Tibial nerve (tissue), 4 donors: ENCODE data around the gene LRTM1. TPM values are rescaled to one million over a fixed set of nuclear protein-coding genes. Genes with fewer than 3 reads are reported as not detected.

Experiments
- DNase-seq, 2 donors: peaks; one replicate each; pipeline ENCODE4 v3.0.0-alpha.2; 2019; ENCODE audit warnings: low spot score in 2 of 2
- H3K27ac ChIP-seq, 4 donors: fragments of 200-600 bp; sonication (generic) in 3 of 4; one replicate each; pipeline ENCODE4 v1.5.1; 2017 to 2019; ENCODE audit warnings: mild to moderate bottlenecking in 1 of 4
- H3K27me3 ChIP-seq, 2 donors: fragments of 200-600 bp; sonication (generic) in 1 of 2; one replicate each; pipeline versions ENCODE4 v1.5.1 to v1.6.0; 2017 to 2019
- H3K36me3 ChIP-seq, 3 donors: fragments of 200-600 bp; sonication (generic); one replicate each; pipeline ENCODE4 v1.5.1; 2018 to 2019
- H3K4me1 ChIP-seq, 4 donors: fragments of 200-600 bp; sonication (generic) in 3 of 4; one replicate each; pipeline ENCODE4 v1.5.1; 2017 to 2019
- H3K4me3 ChIP-seq, 4 donors: fragments of 200-600 bp; sonication (generic) in 3 of 4; one replicate each; pipeline ENCODE4 v1.5.1; 2017 to 2019; ENCODE audit warnings: mild to moderate bottlenecking in 1 of 4, moderate library complexity in 1 of 4
- H3K9me3 ChIP-seq, 4 donors: fragments of 200-600 bp; sonication (generic) in 3 of 4; one replicate each; pipeline ENCODE4 v1.5.1; 2017 to 2019
- CTCF ChIP-seq, 5 experiments: fragments of 200-600 bp in 3 of 5; fragments of 450-650 bp in 2 of 5; sonication (generic) in 3 of 5; IDR thresholded peaks; one replicate each; pipeline ENCODE4 v1.5.1; 2016 to 2019; ENCODE audit warnings: antibody characterized with exemption in 5 of 5, mild to moderate bottlenecking in 3 of 5, moderate library complexity in 2 of 5
- EP300 ChIP-seq, 2 donors: sonication (generic); formaldehyde crosslinking; IDR thresholded peaks; one replicate each; pipeline ENCODE4 v1.6.1; 2017; ENCODE audit warnings: antibody characterized with exemption in 2 of 2, mild to moderate bottlenecking in 1 of 2
- POLR2A ChIP-seq, 2 donors: fragments of 450-650 bp; IDR thresholded peaks; one replicate each; pipeline ENCODE4 v1.6.1; 2017; ENCODE audit warnings: antibody characterized with exemption in 2 of 2, mild to moderate bottlenecking in 2 of 2, moderate library complexity in 2 of 2
- WGBS, 2 donors: methylation state at CpG; one replicate each; pipeline ENCODE4 v1.1.5; 2018; 5-methylcytosine and 5-hydroxymethylcytosine counted together
- total RNA-seq, 4 donors: library from RNA; depleted of rRNA; stranded (reverse); fragments of >200 nt; gene quantifications; one replicate each; pipeline ENCODE4 v1.1.0, GENCODE V29; 2016

The LRTM1 gene
- total RNA-seq, 4 donors from 2014 or later: not detected

- 91% methylated on average over 2 of the region's 2 CpGs for WGBS, 2 donors
- Histone ChIP-seq H3K4me3 (no peak overlapping the region), H3K27me3 (no peaks in the 10 kb centered on the region), H3K9me3 (no peaks in the 10 kb centered on the region), H3K36me3 (no peaks in the 10 kb centered on the region), H3K4me1 (no peaks in the 10 kb centered on the region), H3K27ac (no peak overlapping the region)
- TF ChIP-seq POLR2A (IDR thresholded peaks at IDR 0.05) (no peak), EP300 (IDR thresholded peaks at IDR 0.05) (no peak), CTCF (IDR thresholded peaks at IDR 0.05) (no peak)
- DNase-seq: no peak
Observed at GRCh38 chr3:54962200-54962599, 34.3 kb upstream of the LRTM1 start.

GRCh38 chr3:54960701-54961100 is 32.8 kb upstream of the LRTM1 start:
- Histone ChIP-seq H3K4me3 (no peak overlapping the region), H3K9me3 (no peaks in the 10 kb centered on the region), H3K27ac (no peak overlapping the region), H3K27me3 (no peaks in the 10 kb centered on the region), H3K4me1 (no peaks in the 10 kb centered on the region), H3K36me3 (no peaks in the 10 kb centered on the region)
- 54 to 55% methylated on average over 4 of the region's 4 CpGs for WGBS, 2 donors
- no peak for DNase-seq
- TF ChIP-seq CTCF (IDR thresholded peaks at IDR 0.05): no peak
- TF ChIP-seq EP300 (IDR thresholded peaks at IDR 0.05): no peak
- TF ChIP-seq POLR2A (IDR thresholded peaks at IDR 0.05): no peak

- Histone ChIP-seq H3K4me1 (no peaks in the 10 kb centered on the region), H3K4me3 (no peak overlapping the region), H3K36me3 (no peaks in the 10 kb centered on the region), H3K27ac (no peak overlapping the region), H3K9me3 (no peaks in the 10 kb centered on the region), H3K27me3 (no peaks in the 10 kb centered on the region)
- DNase-seq: no peak
- 84 to 97% methylated on average over 1 of the region's 1 CpG for WGBS, 2 donors
- TF ChIP-seq CTCF (IDR thresholded peaks at IDR 0.05): no peak
Observed at GRCh38 chr3:54960082-54960481, 32.2 kb upstream of the LRTM1 start.

GRCh38 chr3:54957711-54958110 is 29.9 kb upstream of the LRTM1 start:
- Histone ChIP-seq H3K9me3 (no peaks in the 10 kb centered on the region), H3K27ac (no peak overlapping the region), H3K4me3 (no peak overlapping the region), H3K27me3 (no peaks in the 10 kb centered on the region), H3K36me3 (no peaks in the 10 kb centered on the region), H3K4me1 (no peaks in the 10 kb centered on the region)
- 86 to 87% methylated on average over 4 of the region's 4 CpGs for WGBS, 2 donors
- DNase-seq: no peak
- TF ChIP-seq CTCF (IDR thresholded peaks at IDR 0.05): no peak
- TF ChIP-seq EP300 (IDR thresholded peaks at IDR 0.05): no peak
- TF ChIP-seq POLR2A (IDR thresholded peaks at IDR 0.05): no peak

GRCh38 chr3:54955941-54956340 is 28.1 kb upstream of the LRTM1 start:
- Histone ChIP-seq H3K27me3 (no peaks in the 10 kb centered on the region), H3K4me1 (no peaks in the 10 kb centered on the region), H3K4me3 (no peak overlapping the region), H3K9me3 (no peaks in the 10 kb centered on the region), H3K27ac (no peak overlapping the region), H3K36me3 (no peaks in the 10 kb centered on the region)
- no peak for TF ChIP-seq EP300 (IDR thresholded peaks at IDR 0.05)
- no peak for TF ChIP-seq POLR2A (IDR thresholded peaks at IDR 0.05)
- DNase-seq: no peak
- 88 to 90% methylated on average over 6 of the region's 6 CpGs for WGBS, 2 donors

- 75 to 80% methylated on average over 3 of the region's 3 CpGs for WGBS, 2 donors
- Histone ChIP-seq H3K27me3 (no peaks in the 10 kb centered on the region), H3K27ac (no peak overlapping the region), H3K4me1 (no peaks in the 10 kb centered on the region), H3K4me3 (no peak overlapping the region), H3K36me3 (no peaks in the 10 kb centered on the region), H3K9me3 (no peaks in the 10 kb centered on the region)
- TF ChIP-seq POLR2A (IDR thresholded peaks at IDR 0.05) (no peak), CTCF (IDR thresholded peaks at IDR 0.05) (no peak), EP300 (IDR thresholded peaks at IDR 0.05) (no peak)
- no peak for DNase-seq
Observed at GRCh38 chr3:54955496-54955895, 27.6 kb upstream of the LRTM1 start.
